BJ (cell line): ENCODE results near the gene RBM22. TPM values are rescaled to one million over a fixed set of nuclear protein-coding genes. Genes with fewer than 3 reads are reported as not detected.
A peak's percentile ranks its signal among the peaks of the same experiment; 100 is the strongest.

ENCODE experiments used
- CTCF ChIA-PET: fragments of 350-600 bp; formaldehyde crosslinking; extraction: SDS; loops from one replicate; lab custom pipeline; 2021; ENCODE audit warnings: antibody characterized with exemption, inconsistent platforms; lab: Yijun Ruan, JAX
- POLR2A ChIA-PET: fragments of 300-600 bp; sonication (Branson Sonifier 250); formaldehyde crosslinking; extraction: SDS; loops from one replicate; lab custom pipeline; 2021; ENCODE audit warnings: antibody characterized with exemption; lab: Charles Lee
- DNase-seq: peaks from one replicate; pipeline ENCODE4 v3.0.0-alpha.2; 2011; ENCODE audit warnings: low read depth
- H3K27me3 ChIP-seq: 2 replicates; pipeline ENCODE4 v1.6.0; 2011; ENCODE audit warnings: low read length; ENCODE audit not compliant: control insufficient read depth, insufficient read depth
- H3K36me3 ChIP-seq: 2 replicates; pipeline ENCODE4 v1.5.1; 2011; ENCODE audit warnings: low read length; ENCODE audit not compliant: control insufficient read depth, insufficient read depth
- H3K4me3 ChIP-seq: 2 replicates; pipeline ENCODE4 v1.5.1; 2011; ENCODE audit warnings: low read depth, mild to moderate bottlenecking, control low read depth, low read length
- CTCF ChIP-seq: IDR thresholded peaks from 2 replicates; pipeline ENCODE4 v1.5.1; 2011; ENCODE audit warnings: low read depth, mild to moderate bottlenecking, control low read depth, inconsistent platforms, low read length, moderate library complexity; ENCODE audit not compliant: insufficient read depth
- polyA plus RNA-seq: library from polyadenylated mRNA; depleted of rRNA; stranded (reverse); fragments of >200 nt; gene quantifications from 2 replicates; pipeline ENCODE4 v1.2.3, GENCODE V29; 2011

RBM22 gene
- polyA plus RNA-seq, 1 experiment: 31.4 TPM

- ChIA-PET POLR2A (interaction anchor here (0.8 kb wide), 1 partner anchor 51 kb away, joined by 3 read pairs; no protein-coding TSS in a partner anchor), CTCF (no interaction called here)
- Histone ChIP-seq H3K36me3 (peaks cover 37% of the 10 kb centered on the region), H3K27me3 (no peaks in the 10 kb centered on the region), H3K4me3 (no peak overlapping the region)
- no peak for DNase-seq
- no peak for TF ChIP-seq CTCF
These were observed 52.4 kb downstream of the RBM22 start for GRCh38 chr5:150648294-150649107.

GRCh38 chr5:150647275-150648251, 53.3 kb downstream of the RBM22 start:
- Histone ChIP-seq H3K36me3 (peaks cover 35% of the 10 kb centered on the region), H3K27me3 (no peaks in the 10 kb centered on the region), H3K4me3 (no peak overlapping the region)
- ChIA-PET CTCF (no interaction called here), POLR2A (interaction anchor here (0.8 kb wide), 1 partner anchor 52 kb away, joined by 3 read pairs; no protein-coding TSS in a partner anchor)
- no peak for DNase-seq
- no peak for TF ChIP-seq CTCF

GRCh38 chr5:150645070-150645700, 55.7 kb downstream of the RBM22 start:
- POLR2A ChIA-PET: no interaction called here
- Histone ChIP-seq H3K36me3 (peaks cover 19% of the 10 kb centered on the region), H3K27me3 (no peaks in the 10 kb centered on the region), H3K4me3 (no peak overlapping the region)
- CTCF ChIA-PET: interaction anchor here (1.0 to 8.5 kb wide), 4 partner anchors 11 to 100 kb away, joined by 3 to 60 read pairs (median 4); partner anchors contain the start of gene MYOZ3
- DNase-seq: peak; percentile 70
- TF ChIP-seq CTCF: no peak

GRCh38 chr5:150644514-150644913, 56.3 kb downstream of the RBM22 start:
- Histone ChIP-seq H3K36me3 (peaks cover 14% of the 10 kb centered on the region), H3K27me3 (no peaks in the 10 kb centered on the region), H3K4me3 (no peak overlapping the region)
- ChIA-PET CTCF (interaction anchor here (1.0 to 8.5 kb wide), 5 partner anchors 11 to 100 kb away, joined by 3 to 60 read pairs (median 5); partner anchors contain the start of gene MYOZ3), POLR2A (interaction anchor here (0.5 to 0.7 kb wide), 2 partner anchors 9 to 1007 kb away, joined by 3 read pairs; no protein-coding TSS in a partner anchor)
- no peak for TF ChIP-seq CTCF
- no peak for DNase-seq
